Coronary artery (tissue), 2 donors: ENCODE results near the gene TMEM250.
"Not testable (repeated sequence)": the region's sequence is repeated elsewhere in the genome, so short reads cannot be mapped to it uniquely, and the experiment has no call there.

Source experiments
- DNase-seq: peaks from one replicate; pipeline ENCODE4 v3.0.0-alpha.2; 2017; ENCODE audit warnings: low spot score
- H3K27ac ChIP-seq, 2 donors: fragments of 200-600 bp; sonication (generic); one replicate each; pipeline ENCODE4 v1.5.1; 2016 to 2019
- H3K4me3 ChIP-seq: fragments of 200-600 bp; sonication (generic); 2 replicates; pipeline ENCODE4 v1.5.1; 2016; ENCODE audit warnings: mild to moderate bottlenecking, moderate library complexity
- CTCF ChIP-seq: fragments of 200-600 bp; sonication (generic); IDR thresholded peaks from one replicate; pipeline ENCODE4 v1.5.1; 2019; ENCODE audit warnings: antibody characterized with exemption

The TMEM250 gene

GRCh38 chr9:136151848-136152542, 33.3 kb upstream of the TMEM250 start:
- Histone ChIP-seq H3K27ac (no peak overlapping the region), H3K4me3 (no peak overlapping the region)
- TF ChIP-seq CTCF: no peak
- no peak for DNase-seq

- DNase-seq: no peak
- TF ChIP-seq CTCF: no peak
Measured at GRCh38 chr9:136151214-136151804, 32.6 kb upstream of the TMEM250 start.

GRCh38 chr9:136150664-136151213, 32.1 kb upstream of the TMEM250 start:
- not testable (repeated sequence) for H3K4me3 ChIP-seq, DNase-seq, H3K27ac ChIP-seq

More at GRCh38 chr9:136151214-136151804, 32.6 kb upstream of the TMEM250 start:
- no peak overlapping the region for H3K4me3 ChIP-seq
- no peak overlapping the region for H3K27ac ChIP-seq

- Histone ChIP-seq H3K27ac (no peak overlapping the region), H3K4me3 (no peak overlapping the region)
- no peak for DNase-seq
- TF ChIP-seq CTCF: no peak
Measured at GRCh38 chr9:136149853-136150252, 31.2 kb upstream of the TMEM250 start.

GRCh38 chr9:136149337-136149736, 30.7 kb upstream of the TMEM250 start:
- TF ChIP-seq CTCF: no peak
- Histone ChIP-seq H3K27ac (no peak overlapping the region), H3K4me3 (no peak overlapping the region)
- no peak for DNase-seq

GRCh38 chr9:136148766-136149165, 30.1 kb upstream of the TMEM250 start:
- Histone ChIP-seq H3K27ac (no peak overlapping the region), H3K4me3 (no peak overlapping the region)
- DNase-seq: no peak
- no peak for TF ChIP-seq CTCF

GRCh38 chr9:136147890-136148714, 29.4 kb upstream of the TMEM250 start:
- TF ChIP-seq CTCF: no peak
- no peak overlapping the region for H3K4me3 ChIP-seq
- DNase-seq: no peak
- no peak overlapping the region for H3K27ac ChIP-seq
